ENCODE data around the gene PROM2. TPM values are rescaled to one million over a fixed set of nuclear protein-coding genes. Genes with fewer than 3 reads are reported as not detected.

Gene PROM2
- polyA plus RNA-seq, 1 donor (not counting 4 experiments of a cell fraction or from before 2014, with no cell fraction given), result 11.4 TPM

- H3K4me1 ChIP-seq (ENCODE audit: control insufficient read depth, extremely low read depth, insufficient read depth, low read length), result peaks cover 15% of the 10 kb centered on the region
- no peak overlapping the region for H3K4me2 ChIP-seq (ENCODE audit: control insufficient read depth, extremely low read depth, insufficient read depth, low read depth, low read length)
- no peak overlapping the region for H3K9ac ChIP-seq (ENCODE audit: control insufficient read depth, extremely low read depth, insufficient read depth, low read length)
- H3K9me1 ChIP-seq (ENCODE audit: control insufficient read depth, extremely low read depth, insufficient read depth, low read length), result no peaks in the 10 kb centered on the region
- H3K27me3 ChIP-seq (ENCODE audit: control insufficient read depth, extremely low read depth, insufficient read depth, low read length), result peaks cover 61% of the 10 kb centered on the region
- H3K79me2 ChIP-seq (ENCODE audit: control insufficient read depth, insufficient read depth, low read length), result no peaks in the 10 kb centered on the region
- DNase-seq (ENCODE audit: low read depth, low spot score) (no peak), FAIRE-seq (no peak)
- H2AFZ ChIP-seq (ENCODE audit: control insufficient read depth, low read length), result no peak overlapping the region
- H3K36me3 ChIP-seq (ENCODE audit: control insufficient read depth in 2 of 2, extremely low read depth in 1 of 2, insufficient read depth in 2 of 2, low read length in 2 of 2), result no peaks in the 10 kb centered on the region
- no peaks in the 10 kb centered on the region for H4K20me1 ChIP-seq (ENCODE audit: control insufficient read depth, extremely low read depth, insufficient read depth, low read length)
- no peak overlapping the region for H3K27ac ChIP-seq (ENCODE audit: control insufficient read depth, insufficient read depth, low read length)
- dilution Hi-C loops (cut with MboI; ENCODE audit: extremely low pct_ligation_motif_present, low sequenced_read_pairs), result no loop called here
- TF ChIP-seq CTCF (optimal IDR thresholded peaks at IDR 0.05 in 1 of 3, IDR thresholded peaks at IDR 0.05 in 1 of 3, conservative IDR thresholded peaks at IDR 0.05 in 1 of 3; ENCODE audit: extremely low read depth in 1 of 3, insufficient read depth in 2 of 3, low read length in 3 of 3), result no peak
- no peak for TF ChIP-seq EZH2 (IDR thresholded peaks at IDR 0.05; ENCODE audit: low read length)
- no peaks in the 10 kb centered on the region for H3K9me3 ChIP-seq (ENCODE audit: control insufficient read depth, low read depth, low read length)
- no peak overlapping the region for H3K4me3 ChIP-seq (ENCODE audit: control insufficient read depth in 2 of 3, extremely low read depth in 1 of 3, insufficient read depth in 2 of 3, low read depth in 1 of 3, low read length in 3 of 3)
These were observed 32.8 kb downstream of the PROM2 start for GRCh38 chr2:95307036-95307435.

GRCh38 chr2:95307878-95308277, 33.6 kb downstream of the PROM2 start:
- TF ChIP-seq EZH2 (IDR thresholded peaks at IDR 0.05; ENCODE audit: low read length) (no peak), CTCF (optimal IDR thresholded peaks at IDR 0.05 in 1 of 3, IDR thresholded peaks at IDR 0.05 in 1 of 3, conservative IDR thresholded peaks at IDR 0.05 in 1 of 3; ENCODE audit: extremely low read depth in 1 of 3, insufficient read depth in 2 of 3, low read length in 3 of 3) (no peak)
- Histone ChIP-seq H3K9me1 (ENCODE audit: control insufficient read depth, extremely low read depth, insufficient read depth, low read length) (no peaks in the 10 kb centered on the region), H3K9ac (ENCODE audit: control insufficient read depth, extremely low read depth, insufficient read depth, low read length) (no peak overlapping the region), H3K27ac (ENCODE audit: control insufficient read depth, insufficient read depth, low read length) (no peak overlapping the region), H4K20me1 (ENCODE audit: control insufficient read depth, extremely low read depth, insufficient read depth, low read length) (no peaks in the 10 kb centered on the region), H3K4me3 (ENCODE audit: control insufficient read depth in 2 of 3, extremely low read depth in 1 of 3, insufficient read depth in 2 of 3, low read depth in 1 of 3, low read length in 3 of 3) (no peak overlapping the region), H2AFZ (ENCODE audit: control insufficient read depth, low read length) (no peak overlapping the region), H3K4me1 (ENCODE audit: control insufficient read depth, extremely low read depth, insufficient read depth, low read length) (peaks cover 15% of the 10 kb centered on the region), H3K79me2 (ENCODE audit: control insufficient read depth, insufficient read depth, low read length) (no peaks in the 10 kb centered on the region), H3K36me3 (ENCODE audit: control insufficient read depth in 2 of 2, extremely low read depth in 1 of 2, insufficient read depth in 2 of 2, low read length in 2 of 2) (no peaks in the 10 kb centered on the region), H3K9me3 (ENCODE audit: control insufficient read depth, low read depth, low read length) (no peaks in the 10 kb centered on the region), H3K27me3 (ENCODE audit: control insufficient read depth, extremely low read depth, insufficient read depth, low read length) (peaks cover 63% of the 10 kb centered on the region), H3K4me2 (ENCODE audit: control insufficient read depth, extremely low read depth, insufficient read depth, low read depth, low read length) (no peak overlapping the region)
- dilution Hi-C loops (cut with MboI; ENCODE audit: extremely low pct_ligation_motif_present, low sequenced_read_pairs), result no loop called here
- DNase-seq (ENCODE audit: low read depth, low spot score) (no peak), FAIRE-seq (no peak)

Data from keratinocyte (primary cell).